ENCODE data around the gene ZNF668. TPM values are rescaled to one million over a fixed set of nuclear protein-coding genes. Genes with fewer than 3 reads are reported as not detected.

Gene ZNF668
- total RNA-seq, 1 donor from 2014 or later: 14.9 TPM

GRCh38 chr16:31050280-31051030 is 23.6 kb downstream of the ZNF668 start:
- H3K27ac Mint-ChIP-seq: no peak overlapping the region
- intact Hi-C loops (cut with micrococcal nuclease): no loop called here
- peaks cover 10% of the 10 kb centered on the region for H3K4me1 Mint-ChIP-seq (ENCODE audit: low read depth)
- H3K27me3 Mint-ChIP-seq (ENCODE audit: insufficient read depth): no peaks in the 10 kb centered on the region
- DNase-seq (ENCODE audit: low spot score): no peak
- H3K4me3 Mint-ChIP-seq: no peak overlapping the region
- H3K9me3 Mint-ChIP-seq: no peaks in the 10 kb centered on the region
- H3K36me3 Mint-ChIP-seq (ENCODE audit: low read depth): peaks cover 3% of the 10 kb centered on the region

- Mint-ChIP-seq H3K4me1 (ENCODE audit: low read depth) (no peaks in the 10 kb centered on the region), H3K27me3 (ENCODE audit: insufficient read depth) (no peaks in the 10 kb centered on the region), H3K9me3 (no peaks in the 10 kb centered on the region), H3K4me3 (no peak overlapping the region), H3K36me3 (ENCODE audit: low read depth) (peaks cover 11% of the 10 kb centered on the region), H3K27ac (no peak overlapping the region)
- intact Hi-C loops (cut with micrococcal nuclease): no loop called here
- no peak for DNase-seq (ENCODE audit: low spot score)
Observed at GRCh38 chr16:31043898-31044481, 30.1 kb downstream of the ZNF668 start.

- intact Hi-C loops (cut with micrococcal nuclease): no loop called here
- no peak overlapping the region for H3K27ac Mint-ChIP-seq
- DNase-seq (ENCODE audit: low spot score): no peak
- H3K27me3 Mint-ChIP-seq (ENCODE audit: insufficient read depth): no peaks in the 10 kb centered on the region
- no peaks in the 10 kb centered on the region for H3K4me1 Mint-ChIP-seq (ENCODE audit: low read depth)
- no peak overlapping the region for H3K4me3 Mint-ChIP-seq
- peaks cover 17% of the 10 kb centered on the region for H3K36me3 Mint-ChIP-seq (ENCODE audit: low read depth)
- no peaks in the 10 kb centered on the region for H3K9me3 Mint-ChIP-seq
Observed at GRCh38 chr16:31043352-31043751, 30.7 kb downstream of the ZNF668 start.

- peaks cover 17% of the 10 kb centered on the region for H3K36me3 Mint-ChIP-seq (ENCODE audit: low read depth)
- no peaks in the 10 kb centered on the region for H3K9me3 Mint-ChIP-seq
- intact Hi-C loops (cut with micrococcal nuclease): no loop called here
- H3K4me3 Mint-ChIP-seq: no peak overlapping the region
- H3K27ac Mint-ChIP-seq: no peak overlapping the region
- no peak for DNase-seq (ENCODE audit: low spot score)
- H3K27me3 Mint-ChIP-seq (ENCODE audit: insufficient read depth): no peaks in the 10 kb centered on the region
- no peaks in the 10 kb centered on the region for H3K4me1 Mint-ChIP-seq (ENCODE audit: low read depth)
Observed at GRCh38 chr16:31042866-31043265, 31.2 kb downstream of the ZNF668 start.

- peaks cover 33% of the 10 kb centered on the region for H3K36me3 Mint-ChIP-seq (ENCODE audit: low read depth)
Observed at GRCh38 chr16:31038993-31039392, 35.0 kb downstream of the ZNF668 start.

GRCh38 chr16:31036691-31037090 is 37.3 kb downstream of the ZNF668 start:
- Mint-ChIP-seq H3K36me3 (ENCODE audit: low read depth) (peaks cover 33% of the 10 kb centered on the region), H3K4me3 (no peak overlapping the region), H3K27me3 (ENCODE audit: insufficient read depth) (no peaks in the 10 kb centered on the region), H3K9me3 (no peaks in the 10 kb centered on the region), H3K27ac (peak overlapping the region; percentile 63), H3K4me1 (ENCODE audit: low read depth) (peaks cover 22% of the 10 kb centered on the region)
- no peak for DNase-seq (ENCODE audit: low spot score)
- intact Hi-C loops (cut with micrococcal nuclease): no loop called here

More at GRCh38 chr16:31038993-31039392, 35.0 kb downstream of the ZNF668 start:
- intact Hi-C loops (cut with micrococcal nuclease): no loop called here
- Mint-ChIP-seq H3K9me3 (no peaks in the 10 kb centered on the region), H3K4me1 (ENCODE audit: low read depth) (peaks cover 11% of the 10 kb centered on the region), H3K27ac (no peak overlapping the region), H3K4me3 (no peak overlapping the region), H3K27me3 (ENCODE audit: insufficient read depth) (no peaks in the 10 kb centered on the region)
- no peak for DNase-seq (ENCODE audit: low spot score)

- Mint-ChIP-seq H3K36me3 (ENCODE audit: low read depth) (peaks cover 25% of the 10 kb centered on the region), H3K9me3 (no peaks in the 10 kb centered on the region), H3K27ac (peak overlapping the region; percentile 92), H3K4me1 (ENCODE audit: low read depth) (peaks cover 24% of the 10 kb centered on the region), H3K27me3 (ENCODE audit: insufficient read depth) (no peaks in the 10 kb centered on the region), H3K4me3 (peak overlapping the region; percentile 95)
- DNase-seq (ENCODE audit: low spot score): peak; percentile 83
- intact Hi-C loops (cut with micrococcal nuclease): loop anchor here (1.0 to 2.0 kb wide), 14 partner anchors 37 to 835 kb away; partner anchors contain the start of genes ARMC5, KAT8, PHKG2 and SETD1A
Observed at GRCh38 chr16:31033709-31034492, 40.1 kb downstream of the ZNF668 start.

GRCh38 chr16:31032736-31033708 is 41.0 kb downstream of the ZNF668 start, which contains the start of gene STX4:
STX4 (plus strand) TSS chr16:31033558; CDS start chr16:31033806, 248 bp downstream.
- Mint-ChIP-seq H3K4me1 (ENCODE audit: low read depth) (peaks cover 24% of the 10 kb centered on the region), H3K36me3 (ENCODE audit: low read depth) (peaks cover 20% of the 10 kb centered on the region), H3K27ac (peak within 1 kb of the TSS; percentile 92), H3K9me3 (no peaks in the 10 kb centered on the region), H3K4me3 (peak within 1 kb of the TSS; percentile 95), H3K27me3 (ENCODE audit: insufficient read depth) (no peaks in the 10 kb centered on the region)
- DNase-seq (ENCODE audit: low spot score): peak; percentile 97
- intact Hi-C loops (cut with micrococcal nuclease): loop anchor here (1.0 to 2.0 kb wide), 13 partner anchors 36 to 426 kb away; partner anchors contain the start of genes ARMC5, KAT8, PHKG2 and SETD1A

- no peaks in the 10 kb centered on the region for H3K9me3 Mint-ChIP-seq
- DNase-seq (ENCODE audit: low spot score): no peak
- H3K27ac Mint-ChIP-seq: peak overlapping the region; percentile 55
- peaks cover 24% of the 10 kb centered on the region for H3K4me1 Mint-ChIP-seq (ENCODE audit: low read depth)
- H3K36me3 Mint-ChIP-seq (ENCODE audit: low read depth): peaks cover 17% of the 10 kb centered on the region
- intact Hi-C loops (cut with micrococcal nuclease): no loop called here
- H3K4me3 Mint-ChIP-seq: peak overlapping the region; percentile 19
- H3K27me3 Mint-ChIP-seq (ENCODE audit: insufficient read depth): no peaks in the 10 kb centered on the region
Observed at GRCh38 chr16:31031276-31031675, 42.8 kb downstream of the ZNF668 start.

- intact Hi-C loops (cut with micrococcal nuclease): no loop called here
- Mint-ChIP-seq H3K27me3 (ENCODE audit: insufficient read depth) (no peaks in the 10 kb centered on the region), H3K4me1 (ENCODE audit: low read depth) (peaks cover 16% of the 10 kb centered on the region), H3K4me3 (no peak overlapping the region), H3K36me3 (ENCODE audit: low read depth) (peaks cover 5% of the 10 kb centered on the region), H3K9me3 (no peaks in the 10 kb centered on the region), H3K27ac (peak overlapping the region; percentile 23)
- DNase-seq (ENCODE audit: low spot score): no peak
Observed at GRCh38 chr16:31029272-31029671, 44.8 kb downstream of the ZNF668 start.

- H3K9me3 Mint-ChIP-seq: no peaks in the 10 kb centered on the region
- peaks cover 9% of the 10 kb centered on the region for H3K4me1 Mint-ChIP-seq (ENCODE audit: low read depth)
- no peaks in the 10 kb centered on the region for H3K36me3 Mint-ChIP-seq (ENCODE audit: low read depth)
- H3K27ac Mint-ChIP-seq: no peak overlapping the region
- H3K27me3 Mint-ChIP-seq (ENCODE audit: insufficient read depth): no peaks in the 10 kb centered on the region
- intact Hi-C loops (cut with micrococcal nuclease): no loop called here
- no peak overlapping the region for H3K4me3 Mint-ChIP-seq
- no peak for DNase-seq (ENCODE audit: low spot score)
Observed at GRCh38 chr16:31025339-31025738, 48.7 kb downstream of the ZNF668 start.

GRCh38 chr16:31023627-31024226 is 50.3 kb downstream of the ZNF668 start:
- DNase-seq (ENCODE audit: low spot score): no peak
- Mint-ChIP-seq H3K9me3 (no peaks in the 10 kb centered on the region), H3K4me1 (ENCODE audit: low read depth) (peaks cover 9% of the 10 kb centered on the region), H3K4me3 (no peak overlapping the region), H3K27me3 (ENCODE audit: insufficient read depth) (no peaks in the 10 kb centered on the region), H3K36me3 (ENCODE audit: low read depth) (no peaks in the 10 kb centered on the region), H3K27ac (no peak overlapping the region)
- intact Hi-C loops (cut with micrococcal nuclease): no loop called here

Data from activated T-helper 1 cell treated with anti-CD3 and anti-CD28 coated beads, Interleukin-12 subunit alpha, Interleukin-12 subunit beta, Interleukin-2, Interleukin-4 antibody, amounts not matched to agents 30 ng/mL and 10 ng/mL and 1 ng/mL, durations not matched to agents 14 hours and 24 hours and 36 hours (primary cell).